Measurements from ENCODE around the gene DPYD.

DPYD gene

DNA sequence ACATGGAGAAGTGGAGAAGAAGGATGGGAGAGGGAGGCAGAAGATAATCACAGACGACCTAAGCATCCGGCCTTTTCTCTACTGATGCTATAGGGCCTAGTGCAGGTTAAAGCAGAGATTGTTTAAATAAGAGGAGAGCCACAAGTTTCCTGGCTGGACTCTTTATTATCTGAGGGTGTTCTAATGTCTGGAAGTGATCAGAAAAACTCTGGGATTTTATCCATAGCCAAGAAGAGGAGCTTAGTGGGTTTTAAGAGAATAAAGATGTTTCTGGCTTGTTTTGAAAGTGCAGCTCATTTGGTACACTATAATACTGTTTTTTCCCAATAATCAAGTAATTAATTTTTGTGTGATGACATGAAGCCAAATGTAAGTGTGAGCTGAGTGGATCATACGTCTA is 780.2 kb downstream of the DPYD start:
- no peaks in the 10 kb centered on the region for H3K27me3 ChIP-seq (replicated peaks; ENCODE audit: control insufficient read depth, insufficient read depth, low read length)
- H3K36me3 ChIP-seq (ENCODE audit: control insufficient read depth, insufficient read depth, low read length): no peaks in the 10 kb centered on the region
- no peak overlapping the region for H3K4me3 ChIP-seq (replicated peaks; ENCODE audit: low read depth, low read length)
- no peak for TF ChIP-seq CTCF (IDR thresholded peaks at IDR 0.05; ENCODE audit: insufficient read depth, low read length, poor library complexity, severe bottlenecking)
- no peak for DNase-seq (ENCODE audit: extremely low read depth, insufficient read length)

DNA sequence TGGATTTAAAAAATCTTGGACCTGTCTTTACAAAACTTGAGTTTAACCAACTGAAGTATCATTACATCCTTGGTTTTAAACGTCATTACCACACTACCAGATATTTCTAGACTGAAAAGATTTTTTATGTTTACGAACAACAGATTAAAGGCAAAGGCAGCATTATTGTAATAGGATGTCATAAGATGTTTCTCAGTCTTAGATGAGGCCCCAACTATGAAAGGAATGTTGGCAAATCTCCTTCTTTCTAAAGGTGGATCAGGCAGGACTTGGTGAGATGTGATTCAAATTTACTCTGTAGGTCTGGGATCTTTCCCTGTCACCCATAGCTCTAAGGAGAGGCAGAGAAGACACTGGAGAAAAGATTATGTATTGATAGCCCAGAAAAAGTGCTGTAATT is 781.3 kb downstream of the DPYD start:
- TF ChIP-seq CTCF (IDR thresholded peaks at IDR 0.05; ENCODE audit: insufficient read depth, low read length, poor library complexity, severe bottlenecking): no peak
- Histone ChIP-seq H3K4me3 (replicated peaks; ENCODE audit: low read depth, low read length) (no peak overlapping the region), H3K27me3 (replicated peaks; ENCODE audit: control insufficient read depth, insufficient read depth, low read length) (no peaks in the 10 kb centered on the region), H3K36me3 (ENCODE audit: control insufficient read depth, insufficient read depth, low read length) (no peaks in the 10 kb centered on the region)
- DNase-seq (ENCODE audit: extremely low read depth, insufficient read length): no peak

DNA sequence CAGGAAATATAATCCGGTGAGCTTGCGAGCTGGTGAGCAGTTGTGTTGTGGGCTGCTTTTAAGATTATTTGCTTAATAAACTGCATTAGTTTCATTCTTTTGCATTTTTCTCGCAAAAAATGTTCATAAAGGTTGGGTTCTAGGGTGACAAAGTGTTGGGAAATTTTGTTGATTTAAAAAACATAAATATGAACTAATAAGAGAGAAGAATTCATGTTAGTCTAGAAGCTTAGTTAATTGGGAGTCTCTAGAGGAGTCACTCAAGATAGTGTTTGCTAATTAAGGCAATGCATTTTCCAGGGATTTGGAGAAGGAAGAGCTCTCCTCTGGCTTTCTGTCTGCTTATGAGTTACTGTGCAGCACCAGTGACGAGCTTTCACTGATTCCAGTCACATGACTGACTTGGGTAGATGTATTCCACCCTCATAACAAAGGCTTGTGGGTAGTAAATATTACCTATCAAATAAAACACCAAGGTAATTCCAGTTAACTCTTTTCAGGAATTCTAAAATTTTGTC is 782.3 kb downstream of the DPYD start:
- DNase-seq (ENCODE audit: extremely low read depth, insufficient read length): no peak
- no peak for TF ChIP-seq CTCF (IDR thresholded peaks at IDR 0.05; ENCODE audit: insufficient read depth, low read length, poor library complexity, severe bottlenecking)
- no peaks in the 10 kb centered on the region for H3K36me3 ChIP-seq (ENCODE audit: control insufficient read depth, insufficient read depth, low read length)
- peak overlapping the region; percentile 26 for H3K4me3 ChIP-seq (replicated peaks; ENCODE audit: low read depth, low read length)
- H3K27me3 ChIP-seq (replicated peaks; ENCODE audit: control insufficient read depth, insufficient read depth, low read length): no peaks in the 10 kb centered on the region

- Histone ChIP-seq H3K27me3 (replicated peaks; ENCODE audit: control insufficient read depth, insufficient read depth, low read length) (no peaks in the 10 kb centered on the region), H3K4me3 (replicated peaks; ENCODE audit: low read depth, low read length) (no peak overlapping the region), H3K36me3 (ENCODE audit: control insufficient read depth, insufficient read depth, low read length) (no peaks in the 10 kb centered on the region)
- DNase-seq (ENCODE audit: extremely low read depth, insufficient read length): peak; percentile 6
- peak; percentile 66 for TF ChIP-seq CTCF (IDR thresholded peaks at IDR 0.05; ENCODE audit: insufficient read depth, low read length, poor library complexity, severe bottlenecking)
Measured at GRCh38 chr1:97137862-97138514, 782.8 kb downstream of the DPYD start.

DNA sequence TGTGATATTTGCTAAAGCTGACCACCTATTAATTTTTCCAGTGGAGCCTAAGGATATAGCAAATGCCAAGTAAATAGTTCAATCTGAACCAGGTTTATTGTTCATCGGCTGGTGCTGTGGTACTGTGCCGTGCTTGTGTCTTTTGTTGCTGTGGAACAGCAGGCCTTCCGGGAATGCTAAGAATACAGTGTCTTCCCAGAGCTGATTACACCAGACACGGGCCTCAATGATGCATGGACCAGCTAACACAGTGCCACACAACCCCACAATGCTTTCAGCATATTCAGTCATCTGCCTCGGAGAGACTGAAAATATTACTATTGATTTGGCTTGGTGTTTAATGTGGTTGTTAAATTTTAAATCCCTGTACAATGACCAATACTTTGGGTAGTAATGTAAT is 783.8 kb downstream of the DPYD start:
- Histone ChIP-seq H3K4me3 (replicated peaks; ENCODE audit: low read depth, low read length) (no peak overlapping the region), H3K36me3 (ENCODE audit: control insufficient read depth, insufficient read depth, low read length) (no peaks in the 10 kb centered on the region), H3K27me3 (replicated peaks; ENCODE audit: control insufficient read depth, insufficient read depth, low read length) (no peaks in the 10 kb centered on the region)
- no peak for TF ChIP-seq CTCF (IDR thresholded peaks at IDR 0.05; ENCODE audit: insufficient read depth, low read length, poor library complexity, severe bottlenecking)
- DNase-seq (ENCODE audit: extremely low read depth, insufficient read length): no peak

DNA sequence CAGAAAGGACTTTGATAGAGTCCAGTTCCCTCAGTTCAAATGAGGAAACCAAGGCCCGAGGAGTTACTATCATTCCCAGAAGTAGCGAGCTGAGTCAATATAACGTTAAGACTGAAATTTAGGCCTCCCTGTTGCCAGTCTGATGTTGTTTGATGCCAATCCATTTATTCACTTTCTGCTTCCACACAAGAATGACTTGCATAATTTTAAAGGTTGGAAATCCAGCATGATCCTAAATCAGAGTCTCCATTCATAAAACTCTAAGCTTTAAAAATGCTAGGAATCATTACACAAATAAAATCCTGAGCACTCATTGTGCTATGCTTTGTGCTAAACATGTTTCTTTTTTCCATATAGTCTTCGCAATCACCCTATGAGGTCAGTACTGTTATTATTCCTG is 784.9 kb downstream of the DPYD start:
- Histone ChIP-seq H3K36me3 (ENCODE audit: control insufficient read depth, insufficient read depth, low read length) (no peaks in the 10 kb centered on the region), H3K27me3 (replicated peaks; ENCODE audit: control insufficient read depth, insufficient read depth, low read length) (no peaks in the 10 kb centered on the region), H3K4me3 (replicated peaks; ENCODE audit: low read depth, low read length) (no peak overlapping the region)
- TF ChIP-seq CTCF (IDR thresholded peaks at IDR 0.05; ENCODE audit: insufficient read depth, low read length, poor library complexity, severe bottlenecking): no peak
- no peak for DNase-seq (ENCODE audit: extremely low read depth, insufficient read length)
